SK-N-SH treated with all-trans-retinoic acid at 6 μM for 48 hours (cell line): ENCODE measurements around the gene B3GAT1.

ENCODE experiments used
- ATAC-seq: fragments of 200-7000 bp; cut with Tn5 transposase; 3 replicates; pipeline ENCODE4 v1.9.1; 2020; ENCODE audit warnings: mild to moderate bottlenecking, moderate library complexity
- ARNTL ChIP-seq: fragments of 450-650 bp; formaldehyde crosslinking; IDR thresholded peaks from 2 replicates; pipeline ENCODE4 v1.5.0; 2020; ENCODE audit warnings: low read depth, mild to moderate bottlenecking, moderate library complexity, borderline replicate concordance
- BACH2 ChIP-seq: fragments of 250-450 bp; sonication (Bioruptor Pico); IDR thresholded peaks from 2 replicates; pipeline ENCODE4 v1.9.0; 2021; ENCODE audit warnings: mild to moderate bottlenecking, borderline replicate concordance
- ESRRG ChIP-seq: fragments of 250-450 bp; sonication (Bioruptor Pico); IDR thresholded peaks from 2 replicates; pipeline ENCODE4 v1.6.1; 2021; ENCODE audit warnings: mild to moderate bottlenecking
- GLIS3 ChIP-seq: fragments of 250-450 bp; sonication (Bioruptor Pico); IDR thresholded peaks from 2 replicates; pipeline ENCODE4 v1.5.0; 2020; ENCODE audit warnings: mild to moderate bottlenecking, moderate library complexity
- ISL1 ChIP-seq: fragments of 250-450 bp; sonication (Bioruptor Pico); IDR thresholded peaks from 2 replicates; pipeline ENCODE4 v2.1.2; 2022; ENCODE audit warnings: mild to moderate bottlenecking, moderate library complexity
- OSR1 ChIP-seq: fragments of 250-450 bp; sonication (Bioruptor Pico); IDR thresholded peaks from 2 replicates; pipeline ENCODE4 v1.8.0; 2022; ENCODE audit warnings: moderate library complexity, mild to moderate bottlenecking, inconsistent platforms
- PATZ1 ChIP-seq: fragments of 250-450 bp; sonication (Bioruptor Pico); IDR thresholded peaks from 2 replicates; pipeline ENCODE4 v1.8.0; 2020; ENCODE audit warnings: mild to moderate bottlenecking, moderate library complexity, borderline replicate concordance
- POU6F1 ChIP-seq: fragments of 250-450 bp; sonication (Bioruptor Pico); IDR thresholded peaks from 2 replicates; pipeline ENCODE4 v1.8.0; 2021; ENCODE audit warnings: low read depth, mild to moderate bottlenecking, moderate library complexity, borderline replicate concordance
- PPARA ChIP-seq: fragments of 250-450 bp; sonication (Bioruptor Pico); IDR thresholded peaks from 2 replicates; pipeline ENCODE4 v1.5.0; 2020; ENCODE audit warnings: mild to moderate bottlenecking, borderline replicate concordance
- RARB ChIP-seq: fragments of 250-450 bp; sonication (Bioruptor Pico); IDR thresholded peaks from 2 replicates; pipeline ENCODE4 v1.8.0; 2021; ENCODE audit warnings: mild to moderate bottlenecking, moderate library complexity
- SNAI2 ChIP-seq: fragments of 250-450 bp; sonication (Bioruptor Pico); IDR thresholded peaks from 2 replicates; pipeline ENCODE4 v1.5.0; 2020; ENCODE audit warnings: mild to moderate bottlenecking, moderate library complexity
- TCF4 ChIP-seq: fragments of 250-450 bp; sonication (Bioruptor Pico); IDR thresholded peaks from 2 replicates; pipeline ENCODE4 v1.8.0; 2021; ENCODE audit warnings: mild to moderate bottlenecking, moderate library complexity, borderline replicate concordance
- TOX ChIP-seq: fragments of 250-450 bp; sonication (Bioruptor Pico); IDR thresholded peaks from 2 replicates; pipeline ENCODE4 v1.8.0; 2021; ENCODE audit warnings: mild to moderate bottlenecking, moderate library complexity, borderline replicate concordance
- TSHZ2 ChIP-seq: fragments of 250-450 bp; sonication (Bioruptor Pico); IDR thresholded peaks from 2 replicates; pipeline ENCODE4 v1.5.0; 2020; ENCODE audit warnings: mild to moderate bottlenecking, moderate library complexity
- ZFP30 ChIP-seq: fragments of 450-650 bp; formaldehyde crosslinking; IDR thresholded peaks from 2 replicates; pipeline ENCODE4 v1.5.0; 2022; ENCODE audit warnings: mild to moderate bottlenecking, moderate library complexity
- ZNF565 ChIP-seq: fragments of 450-650 bp; formaldehyde crosslinking; conservative IDR thresholded peaks from 2 replicates; pipeline ENCODE4 v1.5.0; 2020; ENCODE audit warnings: low read depth, mild to moderate bottlenecking, moderate library complexity
- ZNF70 ChIP-seq: fragments of 450-650 bp; formaldehyde crosslinking; IDR thresholded peaks from 2 replicates; pipeline ENCODE4 v1.5.0; 2020; ENCODE audit warnings: mild to moderate bottlenecking, moderate library complexity
- TF ChIP-seq, protein P1 (sequence below): fragments of 250-450 bp; sonication (Bioruptor Pico); IDR thresholded peaks from 2 replicates; pipeline ENCODE4 v1.5.1; 2021; ENCODE audit warnings: mild to moderate bottlenecking, moderate library complexity
- TF ChIP-seq, protein P2 (sequence below): fragments of 250-450 bp; sonication (Bioruptor Pico); IDR thresholded peaks from 2 replicates; pipeline ENCODE4 v1.5.1; 2020; ENCODE audit warnings: low read depth, mild to moderate bottlenecking, moderate library complexity

Gene B3GAT1

DNA sequence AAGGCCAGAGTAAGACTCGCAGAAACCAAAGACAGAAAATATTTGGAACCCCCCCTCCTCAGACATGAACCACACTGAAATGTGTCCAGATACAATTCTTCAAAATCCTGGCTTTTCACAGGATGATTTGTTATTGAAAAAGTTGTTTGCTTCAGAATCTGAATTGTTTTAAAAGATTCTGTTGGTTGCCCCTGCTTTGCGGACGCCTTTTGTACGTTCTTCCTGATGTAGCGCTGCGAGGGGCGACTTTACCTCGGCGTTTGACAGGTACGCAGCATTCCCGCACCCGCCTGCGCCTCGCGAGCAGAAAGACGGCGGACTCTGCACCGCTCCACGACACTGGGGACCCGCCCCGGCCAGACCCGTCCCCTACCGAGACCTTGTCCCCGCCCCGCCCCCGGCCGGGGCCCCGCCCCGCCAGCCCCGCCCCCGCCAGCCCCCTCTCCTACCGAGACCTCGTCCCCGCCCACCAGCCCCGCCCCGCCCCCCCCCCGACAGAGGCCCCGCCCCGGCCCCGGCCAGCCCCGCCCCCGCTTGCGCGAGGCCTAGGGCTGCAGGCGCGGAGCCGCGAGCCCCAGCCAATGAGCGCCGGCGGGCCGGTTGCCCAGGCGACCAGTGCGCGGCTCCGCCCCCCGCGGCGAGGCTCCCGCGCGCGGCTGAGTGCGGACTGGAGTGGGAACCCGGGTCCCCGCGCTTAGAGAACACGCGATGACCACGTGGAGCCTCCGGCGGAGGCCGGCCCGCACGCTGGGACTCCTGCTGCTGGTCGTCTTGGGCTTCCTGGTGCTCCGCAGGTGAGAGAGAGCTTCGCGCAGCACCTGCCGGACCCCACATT, 80.5 kb downstream of the B3GAT1 start, which contains the start of gene GLB1L2:
Gene GLB1L2, plus strand, starts transcription at position 635 of the 835 bp plus-strand sequence. Its CDS starts 74 bp downstream, at position 709.
- peak; percentile 80 for ATAC-seq
- TF ChIP-seq GLIS3 (CRISPR knock-in tag) = no peak
- TF ChIP-seq ZNF565 (CRISPR knock-in tag) = no peak
- no peak for TF ChIP-seq ZNF70
- TF ChIP-seq BACH2 (CRISPR knock-in tag) = no peak
- no peak for TF ChIP-seq POU6F1 (CRISPR knock-in tag)
- TF ChIP-seq, protein P1, sequence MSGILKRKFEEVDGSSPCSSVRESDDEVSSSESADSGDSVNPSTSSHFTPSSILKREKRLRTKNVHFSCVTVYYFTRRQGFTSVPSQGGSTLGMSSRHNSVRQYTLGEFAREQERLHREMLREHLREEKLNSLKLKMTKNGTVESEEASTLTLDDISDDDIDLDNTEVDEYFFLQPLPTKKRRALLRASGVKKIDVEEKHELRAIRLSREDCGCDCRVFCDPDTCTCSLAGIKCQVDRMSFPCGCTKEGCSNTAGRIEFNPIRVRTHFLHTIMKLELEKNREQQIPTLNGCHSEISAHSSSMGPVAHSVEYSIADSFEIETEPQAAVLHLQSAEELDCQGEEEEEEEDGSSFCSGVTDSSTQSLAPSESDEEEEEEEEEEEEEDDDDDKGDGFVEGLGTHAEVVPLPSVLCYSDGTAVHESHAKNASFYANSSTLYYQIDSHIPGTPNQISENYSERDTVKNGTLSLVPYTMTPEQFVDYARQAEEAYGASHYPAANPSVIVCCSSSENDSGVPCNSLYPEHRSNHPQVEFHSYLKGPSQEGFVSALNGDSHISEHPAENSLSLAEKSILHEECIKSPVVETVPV (CRISPR knock-in tag) = no peak
- no peak for TF ChIP-seq TOX (CRISPR knock-in tag)
- TF ChIP-seq TCF4 = no peak
- TF ChIP-seq RARB (CRISPR knock-in tag) = no peak
- TF ChIP-seq ARNTL = no peak
- TF ChIP-seq ESRRG = no peak
- no peak for TF ChIP-seq OSR1 (CRISPR knock-in tag)
- no peak for TF ChIP-seq SNAI2 (CRISPR knock-in tag)
- TF ChIP-seq ZFP30 = no peak
- no peak for TF ChIP-seq PATZ1 (CRISPR knock-in tag)
- TF ChIP-seq PPARA (CRISPR knock-in tag) = no peak
- no peak for TF ChIP-seq ISL1
- TF ChIP-seq, protein P2, sequence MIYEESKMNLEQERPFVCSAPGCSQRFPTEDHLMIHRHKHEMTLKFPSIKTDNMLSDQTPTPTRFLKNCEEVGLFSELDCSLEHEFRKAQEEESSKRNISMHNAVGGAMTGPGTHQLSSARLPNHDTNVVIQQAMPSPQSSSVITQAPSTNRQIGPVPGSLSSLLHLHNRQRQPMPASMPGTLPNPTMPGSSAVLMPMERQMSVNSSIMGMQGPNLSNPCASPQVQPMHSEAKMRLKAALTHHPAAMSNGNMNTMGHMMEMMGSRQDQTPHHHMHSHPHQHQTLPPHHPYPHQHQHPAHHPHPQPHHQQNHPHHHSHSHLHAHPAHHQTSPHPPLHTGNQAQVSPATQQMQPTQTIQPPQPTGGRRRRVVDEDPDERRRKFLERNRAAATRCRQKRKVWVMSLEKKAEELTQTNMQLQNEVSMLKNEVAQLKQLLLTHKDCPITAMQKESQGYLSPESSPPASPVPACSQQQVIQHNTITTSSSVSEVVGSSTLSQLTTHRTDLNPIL = no peak
- TF ChIP-seq TSHZ2 (CRISPR knock-in tag) = no peak

- no peak for ATAC-seq
Measured at GRCh38 chr11:134330611-134331353, 81.3 kb downstream of the B3GAT1 start.

More at GRCh38 chr11:134330611-134331353, 81.3 kb downstream of the B3GAT1 start:
- TF ChIP-seq ZFP30 = no peak
- no peak for TF ChIP-seq GLIS3 (CRISPR knock-in tag)
